Panc1 (cell line): ENCODE data around the gene MFSD12.

ENCODE experiments used
- CTCF ChIP-seq: fragments of 450-650 bp; IDR thresholded peaks from 2 replicates; pipeline ENCODE4 v1.5.1; 2017; ENCODE audit warnings: mild to moderate bottlenecking
- POLR2AphosphoS5 ChIP-seq: IDR thresholded peaks from 2 replicates; pipeline ENCODE4 v1.6.1; 2012; ENCODE audit warnings: mild to moderate bottlenecking, low read depth, low read length, moderate library complexity

- TF ChIP-seq POLR2AphosphoS5 (no peak), CTCF (no peak)
These were observed 32.1 kb upstream of the MFSD12 start for GRCh38 chr19:3589439-3589838.
